ENCODE measurements around the gene COL23A1. TPM values are rescaled to one million over a fixed set of nuclear protein-coding genes. Genes with fewer than 3 reads are reported as not detected.
A peak's percentile ranks its signal among the peaks of the same experiment; 100 is the strongest.

The COL23A1 gene
- total RNA-seq, 1 donor from 2014 or later, result 75.2 TPM

DNA sequence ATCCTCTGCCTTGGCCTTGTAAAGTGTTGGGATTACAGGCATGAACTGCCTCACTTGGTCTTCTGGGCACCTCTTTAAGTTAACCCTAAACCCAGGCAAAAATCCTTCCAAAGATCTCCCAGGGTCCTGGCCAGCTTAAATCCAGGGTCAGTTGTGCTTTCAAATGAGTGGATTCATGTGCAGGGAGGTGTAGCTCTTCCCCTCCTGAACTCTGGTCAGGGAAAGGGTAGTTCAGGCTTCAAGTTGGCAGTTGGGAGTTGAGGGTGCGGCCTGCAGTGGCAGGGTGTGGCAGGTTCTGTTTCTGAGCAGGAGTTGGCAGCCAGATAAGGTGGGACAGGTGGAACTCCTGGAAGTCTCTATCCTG lies 382.3 kb downstream of the COL23A1 start:
- H3K27me3 Mint-ChIP-seq (ENCODE audit: unreplicated experiment), result peaks cover 10% of the 10 kb centered on the region
- no peak for DNase-seq (ENCODE audit: low spot score)
- H3K4me3 Mint-ChIP-seq (ENCODE audit: unreplicated experiment), result peak overlapping the region; percentile 17

GRCh38 chr5:178207183-178207916 lies 382.8 kb downstream of the COL23A1 start:
- DNase-seq (ENCODE audit: low spot score), result no peak
- H3K4me1 Mint-ChIP-seq (ENCODE audit: unreplicated experiment), result peaks cover 27% of the 10 kb centered on the region
- H3K9me3 Mint-ChIP-seq (ENCODE audit: unreplicated experiment), result no peaks in the 10 kb centered on the region
- no peak for TF ChIP-seq CTCF (IDR thresholded peaks at IDR 0.05; ENCODE audit: unreplicated experiment)
- no peak overlapping the region for H3K27ac Mint-ChIP-seq (ENCODE audit: unreplicated experiment)
- H3K36me3 Mint-ChIP-seq (ENCODE audit: low read depth, unreplicated experiment), result peaks cover 49% of the 10 kb centered on the region
- H3K27me3 Mint-ChIP-seq (ENCODE audit: unreplicated experiment), result peaks cover 12% of the 10 kb centered on the region
- no peak overlapping the region for H3K4me3 Mint-ChIP-seq (ENCODE audit: unreplicated experiment)

More for the DNA sequence above, 382.3 kb downstream of the COL23A1 start:
- H3K36me3 Mint-ChIP-seq (ENCODE audit: low read depth, unreplicated experiment), result peaks cover 49% of the 10 kb centered on the region
- H3K9me3 Mint-ChIP-seq (ENCODE audit: unreplicated experiment), result no peaks in the 10 kb centered on the region
- H3K4me1 Mint-ChIP-seq (ENCODE audit: unreplicated experiment), result peaks cover 27% of the 10 kb centered on the region
- no peak overlapping the region for H3K27ac Mint-ChIP-seq (ENCODE audit: unreplicated experiment)
- TF ChIP-seq CTCF (IDR thresholded peaks at IDR 0.05; ENCODE audit: unreplicated experiment), result no peak

GRCh38 chr5:178206166-178207101 lies 383.8 kb downstream of the COL23A1 start:
- Mint-ChIP-seq H3K4me3 (ENCODE audit: unreplicated experiment) (peak overlapping the region; percentile 87), H3K27ac (ENCODE audit: unreplicated experiment) (peak overlapping the region; percentile 33), H3K9me3 (ENCODE audit: unreplicated experiment) (no peaks in the 10 kb centered on the region), H3K27me3 (ENCODE audit: unreplicated experiment) (peaks cover 15% of the 10 kb centered on the region), H3K4me1 (ENCODE audit: unreplicated experiment) (peaks cover 32% of the 10 kb centered on the region), H3K36me3 (ENCODE audit: low read depth, unreplicated experiment) (peaks cover 49% of the 10 kb centered on the region)
- no peak for TF ChIP-seq CTCF (IDR thresholded peaks at IDR 0.05; ENCODE audit: unreplicated experiment)
- no peak for DNase-seq (ENCODE audit: low spot score)

DNA sequence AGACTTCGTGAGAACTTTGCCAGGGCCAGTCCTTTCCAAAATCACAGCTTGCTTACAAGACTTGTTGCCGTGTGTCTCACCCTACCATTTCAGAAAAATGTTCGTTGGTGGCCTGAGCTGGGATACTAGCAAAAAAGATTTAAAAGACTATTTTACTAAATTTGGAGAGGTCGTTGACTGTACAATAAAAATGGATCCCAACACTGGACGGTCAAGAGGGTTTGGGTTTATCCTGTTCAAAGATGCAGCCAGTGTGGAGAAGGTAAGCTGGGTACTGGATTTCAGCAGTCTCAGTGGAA lies 384.5 kb downstream of the COL23A1 start:
- H3K4me1 Mint-ChIP-seq (ENCODE audit: unreplicated experiment), result peaks cover 32% of the 10 kb centered on the region
- peak overlapping the region; percentile 33 for H3K27ac Mint-ChIP-seq (ENCODE audit: unreplicated experiment)
- TF ChIP-seq CTCF (IDR thresholded peaks at IDR 0.05; ENCODE audit: unreplicated experiment), result no peak
- DNase-seq (ENCODE audit: low spot score), result no peak
- peak overlapping the region; percentile 87 for H3K4me3 Mint-ChIP-seq (ENCODE audit: unreplicated experiment)
- H3K9me3 Mint-ChIP-seq (ENCODE audit: unreplicated experiment), result no peaks in the 10 kb centered on the region
- H3K27me3 Mint-ChIP-seq (ENCODE audit: unreplicated experiment), result peaks cover 13% of the 10 kb centered on the region
- peaks cover 42% of the 10 kb centered on the region for H3K36me3 Mint-ChIP-seq (ENCODE audit: low read depth, unreplicated experiment)
